MM.1S (cell line): ENCODE results near the gene DEFB127.

ENCODE experiments used
- DNase-seq: peaks from one replicate; pipeline ENCODE4 v3.0.0-alpha.2; 2015
- H2AFZ ChIP-seq: fragments of 300-600 bp; sonication (generic); 2 replicates; pipeline ENCODE4 v1.6.0; 2016; ENCODE audit warnings: antibody characterized with exemption, low read length
- H3F3A ChIP-seq: fragments of 300-600 bp; sonication (generic); 2 replicates; pipeline ENCODE4 v1.6.1; 2016; ENCODE audit warnings: mild to moderate bottlenecking, antibody characterized with exemption, low read length, moderate library complexity, mixed read lengths; ENCODE audit not compliant: insufficient read depth
- H3K27ac ChIP-seq: fragments of 300-600 bp; sonication (generic); 2 replicates; pipeline ENCODE4 v1.5.1; 2016; ENCODE audit warnings: mild to moderate bottlenecking, low read length
- H3K27me3 ChIP-seq: fragments of 300-600 bp; sonication (generic); replicated peaks from 2 replicates; pipeline ENCODE4 v1.6.0; 2016; ENCODE audit warnings: low read length; ENCODE audit not compliant: insufficient read depth
- H3K36me3 ChIP-seq: fragments of 300-600 bp; sonication (generic); replicated peaks from 2 replicates; pipeline ENCODE4 v1.6.1; 2016; ENCODE audit warnings: mild to moderate bottlenecking, low read length, mixed read lengths; ENCODE audit not compliant: insufficient read depth
- H3K4me1 ChIP-seq: fragments of 300-600 bp; sonication (generic); 2 replicates; pipeline ENCODE4 v1.6.1; 2016; ENCODE audit warnings: low read length, mixed read lengths
- H3K4me2 ChIP-seq: fragments of 300-600 bp; sonication (generic); 2 replicates; pipeline ENCODE4 v1.6.0; 2016; ENCODE audit warnings: low read depth, low read length
- H3K4me3 ChIP-seq: fragments of 300-600 bp; sonication (generic); 2 replicates; pipeline ENCODE4 v1.5.1; 2016; ENCODE audit warnings: low read length, mixed read lengths
- H3K79me2 ChIP-seq: fragments of 300-600 bp; sonication (generic); 2 replicates; pipeline ENCODE4 v1.6.1; 2016; ENCODE audit warnings: mixed run types, low read length, mixed read lengths
- H3K9ac ChIP-seq: fragments of 300-600 bp; sonication (generic); 2 replicates; pipeline ENCODE4 v1.6.1; 2016; ENCODE audit warnings: low read length, mixed read lengths
- H3K9me2 ChIP-seq: fragments of 300-600 bp; sonication (generic); replicated peaks from 2 replicates; pipeline ENCODE4 v1.6.1; 2016; ENCODE audit warnings: mild to moderate bottlenecking, low read length, mixed read lengths; ENCODE audit not compliant: insufficient read depth
- H3K9me3 ChIP-seq: fragments of 300-600 bp; sonication (generic); replicated peaks from 2 replicates; pipeline ENCODE4 v1.6.1; 2016; ENCODE audit warnings: mild to moderate bottlenecking, low read length, mixed read lengths; ENCODE audit not compliant: insufficient read depth
- H4K20me1 ChIP-seq: fragments of 300-600 bp; sonication (generic); 2 replicates; pipeline ENCODE4 v1.6.1; 2016; ENCODE audit warnings: mild to moderate bottlenecking, low read length, moderate library complexity, mixed read lengths; ENCODE audit not compliant: insufficient read depth
- CTCF ChIP-seq: fragments of 300-600 bp; sonication (generic); IDR thresholded peaks from 2 replicates; pipeline ENCODE4 v1.5.1; 2016; ENCODE audit warnings: antibody characterized with exemption, low read length, mixed read lengths
- EZH2 ChIP-seq: fragments of 300-600 bp; sonication (generic); optimal IDR thresholded peaks from 2 replicates; pipeline ENCODE3; 2017; ENCODE audit warnings: low read depth, mild to moderate bottlenecking, antibody characterized with exemption, low read length, mixed read lengths
- EZH2phosphoT487 ChIP-seq: fragments of 300-600 bp; sonication (generic); IDR thresholded peaks from 2 replicates; pipeline ENCODE4 v1.6.1; 2018; ENCODE audit warnings: antibody characterized with exemption, low read length

DEFB127 gene

GRCh38 chr20:152131-152530 lies 5.1 kb upstream of the DEFB127 start:
- Histone ChIP-seq H3K27me3 (no peaks in the 10 kb centered on the region), H2AFZ (no peak overlapping the region)

GRCh38 chr20:164618-165017 lies 7.4 kb downstream of the DEFB127 start:
- H3K4me3 ChIP-seq, result no peak overlapping the region
- H3K9ac ChIP-seq, result no peak overlapping the region
- H4K20me1 ChIP-seq, result no peaks in the 10 kb centered on the region
- no peak for TF ChIP-seq EZH2phosphoT487
- no peak for TF ChIP-seq EZH2
- TF ChIP-seq CTCF, result no peak
- no peak overlapping the region for H2AFZ ChIP-seq
- no peaks in the 10 kb centered on the region for H3K36me3 ChIP-seq
- DNase-seq, result no peak
- H3K4me2 ChIP-seq, result no peak overlapping the region
- no peaks in the 10 kb centered on the region for H3F3A ChIP-seq
- no peaks in the 10 kb centered on the region for H3K9me2 ChIP-seq
- H3K79me2 ChIP-seq, result no peaks in the 10 kb centered on the region
- no peaks in the 10 kb centered on the region for H3K4me1 ChIP-seq
- H3K9me3 ChIP-seq, result no peaks in the 10 kb centered on the region
- no peak overlapping the region for H3K27ac ChIP-seq
- no peaks in the 10 kb centered on the region for H3K27me3 ChIP-seq

More at GRCh38 chr20:152131-152530, 5.1 kb upstream of the DEFB127 start:
- TF ChIP-seq EZH2phosphoT487 (no peak), CTCF (no peak), EZH2 (no peak)
- no peaks in the 10 kb centered on the region for H3K9me3 ChIP-seq
- H3K4me1 ChIP-seq, result no peaks in the 10 kb centered on the region
- H3F3A ChIP-seq, result no peaks in the 10 kb centered on the region
- H4K20me1 ChIP-seq, result no peaks in the 10 kb centered on the region
- DNase-seq, result no peak
- no peak overlapping the region for H3K27ac ChIP-seq
- no peaks in the 10 kb centered on the region for H3K9me2 ChIP-seq
- no peaks in the 10 kb centered on the region for H3K36me3 ChIP-seq
- H3K4me3 ChIP-seq, result no peak overlapping the region
- H3K9ac ChIP-seq, result no peak overlapping the region
- H3K79me2 ChIP-seq, result no peaks in the 10 kb centered on the region
- H3K4me2 ChIP-seq, result no peak overlapping the region

- Histone ChIP-seq H3K36me3 (no peaks in the 10 kb centered on the region), H3K27ac (no peak overlapping the region), H3F3A (no peaks in the 10 kb centered on the region), H2AFZ (no peak overlapping the region), H3K4me2 (no peak overlapping the region), H3K27me3 (no peaks in the 10 kb centered on the region), H3K9ac (no peak overlapping the region), H4K20me1 (no peaks in the 10 kb centered on the region), H3K4me1 (no peaks in the 10 kb centered on the region), H3K9me3 (no peaks in the 10 kb centered on the region), H3K4me3 (no peak overlapping the region), H3K79me2 (no peaks in the 10 kb centered on the region), H3K9me2 (no peaks in the 10 kb centered on the region)
- DNase-seq, result no peak
- TF ChIP-seq EZH2phosphoT487 (no peak), CTCF (no peak), EZH2 (no peak)
Observed at GRCh38 chr20:168876-169275, 11.6 kb downstream of the DEFB127 start.
